ENCODE results near the gene PRKN. TPM values are rescaled to one million over a fixed set of nuclear protein-coding genes. Genes with fewer than 3 reads are reported as not detected.
A peak's percentile ranks its signal among the peaks of the same experiment; 100 is the strongest.
"Not testable (repeated sequence)": the region's sequence is repeated elsewhere in the genome, so short reads cannot be mapped to it uniquely, and the experiment has no call there.

PRKN gene
- total RNA-seq, 2 experiments from 2014 or later = not detected

DNA sequence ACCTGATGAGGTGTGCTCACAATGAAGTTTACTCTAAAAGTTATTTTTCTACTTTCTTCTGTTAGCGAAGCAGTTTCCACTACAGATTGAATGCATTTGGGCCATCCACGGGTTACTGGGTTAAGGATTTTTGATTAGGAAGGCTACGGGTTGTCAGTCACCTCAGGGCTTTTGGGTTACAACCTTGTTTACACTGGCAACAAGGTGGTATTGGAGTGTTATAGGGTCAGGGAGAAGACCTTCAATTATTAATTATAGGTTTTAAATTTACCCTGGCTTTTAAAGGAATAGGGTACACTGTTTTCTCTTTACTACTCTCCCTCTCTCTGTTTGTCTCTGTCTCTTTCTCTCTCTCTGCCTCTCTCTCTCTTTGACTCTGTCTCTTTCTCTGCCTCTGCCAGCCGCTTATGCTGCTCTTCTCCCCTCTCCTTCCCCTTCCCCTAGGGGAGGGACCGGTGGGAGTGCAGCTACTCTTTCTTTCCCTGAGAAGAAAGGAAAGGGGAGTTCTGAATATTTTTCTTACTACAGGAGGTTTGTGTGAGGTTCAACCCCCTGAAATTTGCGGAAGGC, 1413.5 kb downstream of the PRKN start:
- CTCF ChIA-PET = no interaction called here
- H3K27me3 Mint-ChIP-seq = peaks cover 6% of the 10 kb centered on the region
- no peak overlapping the region for H3K4me3 Mint-ChIP-seq
- no peaks in the 10 kb centered on the region for H3K36me3 Mint-ChIP-seq
- DNase-seq (no peak), ATAC-seq (no peak)
- peaks cover 8% of the 10 kb centered on the region for H3K4me1 Mint-ChIP-seq
- no peak overlapping the region for H3K27ac Mint-ChIP-seq
- peaks cover 2% of the 10 kb centered on the region for H3K9me3 Mint-ChIP-seq (ENCODE audit: low read depth)

DNA sequence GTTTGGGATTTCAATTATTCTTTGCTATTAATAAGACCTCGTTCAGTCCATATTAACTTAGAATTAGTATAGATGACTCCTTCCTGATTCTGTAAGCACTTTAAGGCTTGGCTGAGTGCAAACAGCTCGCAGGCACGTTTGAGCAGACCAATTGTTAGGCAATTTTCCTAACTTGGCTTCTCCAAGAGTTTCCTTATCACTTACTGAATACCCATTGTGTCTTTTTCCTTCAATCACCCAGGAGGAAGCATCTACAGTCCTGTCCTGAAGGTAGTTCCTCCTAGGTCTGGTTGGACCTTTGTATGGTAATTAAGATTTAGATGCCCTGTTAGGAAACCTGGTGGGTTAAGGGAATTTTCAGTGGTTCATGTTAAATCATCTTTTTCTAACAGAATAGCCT, 1414.1 kb downstream of the PRKN start:
- H3K9me3 Mint-ChIP-seq (ENCODE audit: low read depth); DNase-seq; H3K27me3 Mint-ChIP-seq; H3K4me3 Mint-ChIP-seq; ATAC-seq; H3K27ac Mint-ChIP-seq; H3K36me3 Mint-ChIP-seq; CTCF ChIA-PET; H3K4me1 Mint-ChIP-seq: not testable (repeated sequence)

DNA sequence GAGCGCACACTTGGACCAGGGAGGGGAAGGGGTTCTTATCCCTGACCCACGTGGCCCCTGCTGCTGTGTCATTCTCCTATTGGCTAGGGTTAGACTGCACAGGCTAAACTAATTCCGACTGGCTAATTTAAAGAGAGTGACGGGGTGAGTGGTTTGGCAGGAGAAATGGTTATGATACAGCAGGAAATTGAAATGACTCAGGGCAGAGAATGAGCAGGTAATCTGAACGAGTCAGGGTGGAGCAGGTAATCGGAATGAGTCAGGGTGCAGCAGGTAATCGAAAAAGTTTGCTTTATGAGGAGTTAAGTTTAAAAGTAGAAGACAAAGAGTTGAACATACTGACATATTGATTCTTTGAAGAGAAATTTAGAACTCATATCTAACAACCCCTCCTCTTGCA, 1417.8 kb downstream of the PRKN start:
- H3K36me3 Mint-ChIP-seq; CTCF ChIA-PET; H3K4me3 Mint-ChIP-seq; DNase-seq; H3K27ac Mint-ChIP-seq; H3K27me3 Mint-ChIP-seq; H3K9me3 Mint-ChIP-seq (ENCODE audit: low read depth); H3K4me1 Mint-ChIP-seq: not testable (repeated sequence)
- peak; percentile 30 for ATAC-seq

DNA sequence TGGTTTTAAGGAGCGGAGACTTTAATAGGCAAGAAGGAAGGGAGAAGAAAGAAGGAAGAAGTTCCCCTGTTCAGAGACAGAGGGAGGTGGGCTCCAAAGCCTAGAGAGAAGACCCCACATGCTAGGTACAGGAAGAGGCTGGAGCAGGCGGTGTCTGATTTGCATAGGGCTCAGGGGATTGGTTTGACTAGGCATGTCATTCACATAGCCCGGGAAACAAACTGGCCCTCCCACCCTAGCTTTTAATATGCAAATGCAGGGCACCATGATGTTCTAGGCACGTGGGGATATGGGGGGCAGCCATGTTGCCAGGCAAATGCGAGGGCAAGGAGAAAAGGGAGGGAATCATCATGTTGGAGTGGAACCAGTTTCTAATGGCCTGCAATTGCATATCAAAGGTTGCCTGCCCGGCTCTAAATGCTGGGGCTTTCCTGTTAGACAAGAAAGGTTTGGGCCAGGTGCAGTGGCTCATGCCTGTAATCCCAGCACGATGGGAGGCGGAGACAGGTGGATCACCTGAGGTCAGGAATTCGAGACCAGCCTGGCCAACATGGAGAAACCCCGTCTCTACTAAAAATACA, 1419.4 kb downstream of the PRKN start:
- H3K4me3 Mint-ChIP-seq = no peak overlapping the region
- no peaks in the 10 kb centered on the region for H3K9me3 Mint-ChIP-seq (ENCODE audit: low read depth)
- peaks cover 5% of the 10 kb centered on the region for H3K27me3 Mint-ChIP-seq
- CTCF ChIA-PET = no interaction called here
- ATAC-seq (no peak), DNase-seq (no peak)
- no peaks in the 10 kb centered on the region for H3K36me3 Mint-ChIP-seq
- H3K4me1 Mint-ChIP-seq = peaks cover 8% of the 10 kb centered on the region
- no peak overlapping the region for H3K27ac Mint-ChIP-seq

DNA sequence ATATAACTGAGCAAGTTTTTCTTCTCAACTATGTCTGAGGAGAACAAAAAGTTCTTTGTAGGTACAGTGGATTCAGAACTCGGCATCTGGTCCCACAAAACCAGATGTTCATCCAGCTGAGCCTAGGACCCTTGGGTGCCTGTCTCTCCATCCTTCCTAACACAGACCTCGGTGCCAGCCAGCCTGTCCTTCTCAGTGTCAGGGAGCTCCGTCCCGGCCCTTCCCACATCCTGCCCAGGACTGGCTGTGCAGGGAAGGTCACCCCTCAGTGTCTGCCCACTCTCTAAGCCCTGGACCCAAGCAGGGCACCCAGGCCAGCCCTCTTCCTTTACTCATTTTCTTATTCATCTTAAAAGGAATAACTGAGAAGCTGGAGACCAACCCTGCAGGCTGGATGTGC, 1421.7 kb downstream of the PRKN start:
- ATAC-seq = no peak
- H3K9me3 Mint-ChIP-seq (ENCODE audit: low read depth) = no peaks in the 10 kb centered on the region
- no peak overlapping the region for H3K4me3 Mint-ChIP-seq
- no peak for DNase-seq
- H3K36me3 Mint-ChIP-seq = no peaks in the 10 kb centered on the region
- no peak overlapping the region for H3K27ac Mint-ChIP-seq
- peaks cover 8% of the 10 kb centered on the region for H3K4me1 Mint-ChIP-seq
- CTCF ChIA-PET = no interaction called here
- no peaks in the 10 kb centered on the region for H3K27me3 Mint-ChIP-seq

DNA sequence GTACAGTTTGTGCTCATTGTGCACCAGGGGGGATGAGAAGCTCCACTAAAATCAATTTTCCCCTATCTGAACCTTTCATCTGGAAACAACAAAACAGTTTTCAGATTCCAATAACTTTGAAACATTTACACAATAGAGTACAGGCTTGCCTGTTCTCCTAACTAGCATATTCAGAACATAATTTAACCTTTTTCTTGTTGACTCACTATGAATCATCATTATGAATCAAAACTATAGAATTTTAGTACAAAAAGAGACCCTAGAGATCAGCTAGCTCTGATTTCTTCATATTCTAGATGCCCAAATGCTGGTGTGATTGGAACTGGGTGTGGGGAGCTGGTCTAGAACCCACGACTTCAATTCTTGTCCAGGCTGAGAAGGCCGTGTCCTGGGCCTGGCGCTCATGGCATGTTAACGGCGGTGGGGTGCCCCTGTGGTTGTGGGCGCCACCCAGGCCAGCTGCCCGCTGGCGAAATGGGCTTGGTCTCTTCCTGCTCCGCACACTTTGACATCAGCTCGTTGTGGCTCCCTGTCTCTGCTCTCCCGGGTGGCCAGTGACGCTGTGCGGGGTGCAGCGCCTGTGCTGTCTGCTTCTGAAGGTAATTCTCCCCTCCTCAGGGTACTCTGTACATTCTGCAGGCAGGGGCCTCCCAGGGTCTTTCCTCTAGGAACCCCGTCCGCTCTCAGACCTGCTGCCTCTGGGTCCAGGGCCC, 1423.8 kb downstream of the PRKN start:
- ATAC-seq = no peak
- Mint-ChIP-seq H3K4me1 (no peaks in the 10 kb centered on the region), H3K27ac (no peak overlapping the region), H3K36me3 (no peaks in the 10 kb centered on the region), H3K9me3 (ENCODE audit: low read depth) (no peaks in the 10 kb centered on the region), H3K27me3 (no peaks in the 10 kb centered on the region), H3K4me3 (no peak overlapping the region)
- CTCF ChIA-PET = no interaction called here
- DNase-seq = no peak

DNA sequence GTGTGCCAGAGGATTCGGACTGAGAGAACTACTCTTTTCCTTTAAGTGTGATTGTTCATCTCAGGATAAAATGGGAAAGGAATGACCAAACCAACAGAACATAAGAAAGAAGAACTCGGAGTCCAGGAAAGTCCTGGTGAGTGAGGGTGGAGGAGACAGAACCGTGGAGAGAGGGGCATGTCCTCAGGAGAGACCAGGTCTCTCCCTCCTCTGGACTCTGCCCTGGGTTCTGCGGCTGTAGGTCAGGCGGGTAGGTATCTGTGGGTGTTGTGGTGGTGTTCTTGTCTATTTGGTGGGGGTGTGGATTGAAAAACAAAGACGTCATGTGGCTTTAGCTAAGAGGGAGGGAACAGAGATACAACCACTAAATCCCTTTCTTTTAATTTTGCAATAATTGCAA, 1424.6 kb downstream of the PRKN start:
- Mint-ChIP-seq H3K27me3 (no peaks in the 10 kb centered on the region), H3K9me3 (ENCODE audit: low read depth) (no peaks in the 10 kb centered on the region), H3K4me3 (no peak overlapping the region), H3K4me1 (no peaks in the 10 kb centered on the region), H3K27ac (no peak overlapping the region), H3K36me3 (no peaks in the 10 kb centered on the region)
- DNase-seq (no peak), ATAC-seq (no peak)
- CTCF ChIA-PET = no interaction called here

- DNase-seq (no peak), ATAC-seq (no peak)
- Mint-ChIP-seq H3K9me3 (ENCODE audit: low read depth) (no peaks in the 10 kb centered on the region), H3K4me3 (no peak overlapping the region), H3K4me1 (no peaks in the 10 kb centered on the region), H3K27me3 (no peaks in the 10 kb centered on the region), H3K27ac (no peak overlapping the region), H3K36me3 (no peaks in the 10 kb centered on the region)
- CTCF ChIA-PET = no interaction called here
Observed at GRCh38 chr6:161301338-161301737, 1426.2 kb downstream of the PRKN start.

GRCh38 chr6:161300823-161301222, 1426.7 kb downstream of the PRKN start:
- ATAC-seq (no peak), DNase-seq (no peak)
- H3K27ac Mint-ChIP-seq = no peak overlapping the region
- no peaks in the 10 kb centered on the region for H3K9me3 Mint-ChIP-seq (ENCODE audit: low read depth)
- CTCF ChIA-PET = no interaction called here
- no peaks in the 10 kb centered on the region for H3K36me3 Mint-ChIP-seq
- no peaks in the 10 kb centered on the region for H3K4me1 Mint-ChIP-seq
- no peak overlapping the region for H3K4me3 Mint-ChIP-seq
- peaks cover under 1% of the 10 kb centered on the region for H3K27me3 Mint-ChIP-seq

GRCh38 chr6:161299726-161300125, 1427.8 kb downstream of the PRKN start:
- ATAC-seq = no peak
- CTCF ChIA-PET = no interaction called here
- no peaks in the 10 kb centered on the region for H3K4me1 Mint-ChIP-seq

More at GRCh38 chr6:161299726-161300125, 1427.8 kb downstream of the PRKN start:
- Mint-ChIP-seq H3K9me3 (ENCODE audit: low read depth) (no peaks in the 10 kb centered on the region), H3K27ac (no peak overlapping the region), H3K4me3 (no peak overlapping the region), H3K36me3 (no peaks in the 10 kb centered on the region), H3K27me3 (peaks cover 2% of the 10 kb centered on the region)
- no peak for DNase-seq

Other genes with a start within 250 kb of the PRKN start
- not detected for gene PACRG, start 208 bp upstream of the PRKN start, total RNA-seq